ENCODE results near the gene USP17L25.
A peak's percentile ranks its signal among the peaks of the same experiment; 100 is the strongest.
"Not testable (repeated sequence)": the region's sequence is repeated elsewhere in the genome, so short reads cannot be mapped to it uniquely, and the experiment has no call there.

The USP17L25 gene

GRCh38 chr4:9329611-9330010 lies at the start of gene USP17L25:
TSS of gene USP17L25 (plus strand) at chr4:9329911. CDS start at chr4:9329911, 0 bp downstream.
- not testable (repeated sequence) for H3K36me3 Mint-ChIP-seq, H3K4me3 Mint-ChIP-seq

GRCh38 chr4:9324191-9324590 lies 5.5 kb upstream of the USP17L25 start:
- H3K4me3 Mint-ChIP-seq, H3K27me3 Mint-ChIP-seq, H3K4me1 Mint-ChIP-seq, H3K36me3 Mint-ChIP-seq, H3K27ac Mint-ChIP-seq, H3K9me3 Mint-ChIP-seq: not testable (repeated sequence)

More at GRCh38 chr4:9329611-9330010, at the start of gene USP17L25:
- not testable (repeated sequence) for H3K9me3 Mint-ChIP-seq, H3K27me3 Mint-ChIP-seq, H3K4me1 Mint-ChIP-seq, H3K27ac Mint-ChIP-seq

GRCh38 chr4:9324865-9325264 lies 4.8 kb upstream of the USP17L25 start, which contains the start of gene USP17L24:
TSS of gene USP17L24 (plus strand) at chr4:9325165. CDS start at chr4:9325165, 0 bp downstream.
- not testable (repeated sequence) for H3K27ac Mint-ChIP-seq, H3K36me3 Mint-ChIP-seq, H3K4me1 Mint-ChIP-seq, H3K27me3 Mint-ChIP-seq, H3K4me3 Mint-ChIP-seq, H3K9me3 Mint-ChIP-seq

GRCh38 chr4:9334358-9334757 lies 4.6 kb downstream of the USP17L25 start, which contains the start of gene USP17L26:
TSS of gene USP17L26 (plus strand) at chr4:9334658. CDS start at chr4:9334658, 0 bp downstream.
- H3K4me3 Mint-ChIP-seq, H3K36me3 Mint-ChIP-seq, H3K27ac Mint-ChIP-seq, H3K4me1 Mint-ChIP-seq, H3K9me3 Mint-ChIP-seq, H3K27me3 Mint-ChIP-seq: not testable (repeated sequence)

- not testable (repeated sequence) for H3K4me1 Mint-ChIP-seq, H3K4me3 Mint-ChIP-seq, H3K27ac Mint-ChIP-seq, H3K36me3 Mint-ChIP-seq, H3K9me3 Mint-ChIP-seq, H3K27me3 Mint-ChIP-seq
Observed at GRCh38 chr4:9339103-9339502, 9.4 kb downstream of the USP17L25 start, which contains the start of gene USP17L5. TSS of gene USP17L5 (plus strand) at chr4:9339403. CDS start at chr4:9339403, 0 bp downstream.

- H3K4me1 Mint-ChIP-seq, H3K27ac Mint-ChIP-seq, H3K4me3 Mint-ChIP-seq, H3K36me3 Mint-ChIP-seq, H3K9me3 Mint-ChIP-seq, H3K27me3 Mint-ChIP-seq: not testable (repeated sequence)
Observed at GRCh38 chr4:9343848-9344247, 14.1 kb downstream of the USP17L25 start, which contains the start of gene USP17L27. TSS of gene USP17L27 (plus strand) at chr4:9344148. CDS start at chr4:9344148, 0 bp downstream.

- H3K9me3 Mint-ChIP-seq, H3K36me3 Mint-ChIP-seq, H3K4me3 Mint-ChIP-seq, H3K27me3 Mint-ChIP-seq, H3K27ac Mint-ChIP-seq, H3K4me1 Mint-ChIP-seq: not testable (repeated sequence)
Observed at GRCh38 chr4:9348593-9348992, 18.9 kb downstream of the USP17L25 start, which contains the start of gene USP17L28. TSS of gene USP17L28 (plus strand) at chr4:9348893. CDS start at chr4:9348893, 0 bp downstream.

- not testable (repeated sequence) for H3K4me1 Mint-ChIP-seq
Observed at GRCh38 chr4:9350866-9351265, 21.2 kb downstream of the USP17L25 start.

GRCh38 chr4:9353338-9353737 lies 23.6 kb downstream of the USP17L25 start, which contains the start of gene USP17L29:
TSS of gene USP17L29 (plus strand) at chr4:9353638. CDS start at chr4:9353638, 0 bp downstream.
- H3K27me3 Mint-ChIP-seq, H3K27ac Mint-ChIP-seq: not testable (repeated sequence)

More at GRCh38 chr4:9350866-9351265, 21.2 kb downstream of the USP17L25 start:
- H3K9me3 Mint-ChIP-seq, H3K36me3 Mint-ChIP-seq, H3K27ac Mint-ChIP-seq, H3K27me3 Mint-ChIP-seq, H3K4me3 Mint-ChIP-seq: not testable (repeated sequence)

GRCh38 chr4:9362829-9363228 lies 33.1 kb downstream of the USP17L25 start, which contains the start of gene USP17L30:
TSS of gene USP17L30 (plus strand) at chr4:9363129. CDS start at chr4:9363129, 0 bp downstream.
- H3K9me3 Mint-ChIP-seq, H3K4me1 Mint-ChIP-seq, H3K27me3 Mint-ChIP-seq, H3K4me3 Mint-ChIP-seq, H3K27ac Mint-ChIP-seq, H3K36me3 Mint-ChIP-seq: not testable (repeated sequence)

More at GRCh38 chr4:9353338-9353737, 23.6 kb downstream of the USP17L25 start, which contains the start of gene USP17L29:
- not testable (repeated sequence) for H3K36me3 Mint-ChIP-seq, H3K9me3 Mint-ChIP-seq, H3K4me1 Mint-ChIP-seq, H3K4me3 Mint-ChIP-seq

- peak overlapping the region; percentile 11 for H3K4me3 Mint-ChIP-seq
- H3K9me3 Mint-ChIP-seq, H3K4me1 Mint-ChIP-seq, H3K27ac Mint-ChIP-seq, H3K36me3 Mint-ChIP-seq, H3K27me3 Mint-ChIP-seq: not testable (repeated sequence)
Observed at GRCh38 chr4:9379881-9380280, 50.2 kb downstream of the USP17L25 start.

Measured in activated naive CD4-positive, alpha-beta T cell treated with anti-CD3 and anti-CD28 coated beads, Interleukin-2, amount 50 U/mL, for 24 hours (primary cell).